GM23338 (cell line): Measurements from ENCODE around the gene UMODL1. TPM values are rescaled to one million over a fixed set of nuclear protein-coding genes. Genes with fewer than 3 reads are reported as not detected.

Source experiments
- ATAC-seq: fragments of 200-7000 bp; cut with Tn5 transposase; 3 replicates; pipeline ENCODE4 v1.9.1; 2020
- DNase-seq: peaks from one replicate; pipeline ENCODE4 v3.0.0-alpha.2; 2015; ENCODE audit warnings: low spot score
- H2AFZ ChIP-seq: fragments of 200-600 bp; sonication (generic); 2 replicates; pipeline ENCODE4 v1.8.0; 2016; ENCODE audit warnings: antibody characterized with exemption, mild to moderate bottlenecking, moderate library complexity
- H3F3A ChIP-seq: fragments of 200-600 bp; sonication (generic); replicated peaks from 2 replicates; pipeline ENCODE4 v1.8.0; 2017; ENCODE audit warnings: antibody characterized with exemption, mixed run types, low read depth
- H3K27ac ChIP-seq: fragments of 200-600 bp; sonication (generic); 2 replicates; pipeline ENCODE4 v1.6.1; 2016; ENCODE audit warnings: low read depth
- H3K27me3 ChIP-seq: fragments of 200-600 bp; sonication (generic); 2 replicates; pipeline ENCODE4 v1.8.0; 2016; ENCODE audit warnings: mild to moderate bottlenecking, mixed run types, moderate library complexity; ENCODE audit not compliant: insufficient read depth
- H3K36me3 ChIP-seq: fragments of 200-600 bp; sonication (generic); 2 replicates; pipeline ENCODE4 v1.8.0; 2016; ENCODE audit warnings: mild to moderate bottlenecking; ENCODE audit not compliant: insufficient read depth
- H3K4me1 ChIP-seq: fragments of 200-600 bp; sonication (generic); 2 replicates; pipeline ENCODE4 v1.8.0; 2016; ENCODE audit warnings: mild to moderate bottlenecking, moderate library complexity; ENCODE audit not compliant: insufficient read depth
- H3K4me2 ChIP-seq: fragments of 200-600 bp; sonication (generic); 2 replicates; pipeline ENCODE4 v1.7.1; 2017; ENCODE audit warnings: mixed run types
- H3K4me3 ChIP-seq: fragments of 200-600 bp; sonication (generic); 2 replicates; pipeline ENCODE4 v1.6.1; 2016; ENCODE audit warnings: mixed run types
- H3K79me2 ChIP-seq: fragments of 200-600 bp; sonication (generic); replicated peaks from 2 replicates; pipeline ENCODE4 v1.8.0; 2017; ENCODE audit warnings: mild to moderate bottlenecking; ENCODE audit not compliant: insufficient read depth
- H3K9me2 ChIP-seq: fragments of 200-600 bp; sonication (generic); 2 replicates; pipeline ENCODE4 v1.8.0; 2017; ENCODE audit not compliant: insufficient read depth
- H4K20me1 ChIP-seq: fragments of 200-600 bp; sonication (generic); replicated peaks from 2 replicates; pipeline ENCODE4 v1.8.0; 2017; ENCODE audit warnings: mild to moderate bottlenecking; ENCODE audit not compliant: insufficient read depth
- H3K27ac Mint-ChIP-seq: 2 replicates; pipeline ENCODE4 v1.8.0; 2020; ENCODE audit warnings: inconsistent platforms, mild to moderate bottlenecking, moderate library complexity, mixed read lengths
- H3K27me3 Mint-ChIP-seq: 3 replicates; pipeline ENCODE4 v1.8.0; 2022; ENCODE audit warnings: low read depth, mild to moderate bottlenecking, moderate library complexity, mixed read lengths, inconsistent platforms; ENCODE audit not compliant: insufficient read depth, poor library complexity
- H3K36me3 Mint-ChIP-seq: 3 replicates; pipeline ENCODE4 v1.8.0; 2021; ENCODE audit warnings: low read depth, mild to moderate bottlenecking, inconsistent platforms, moderate library complexity, mixed read lengths
- H3K4me1 Mint-ChIP-seq: 3 replicates; pipeline ENCODE4 v1.8.0; 2020; ENCODE audit warnings: mild to moderate bottlenecking, inconsistent platforms, mixed read lengths
- H3K4me3 Mint-ChIP-seq: 3 replicates; pipeline ENCODE4 v1.8.0; 2021; ENCODE audit warnings: moderate library complexity, mild to moderate bottlenecking, inconsistent platforms, mixed read lengths
- H3K9me3 Mint-ChIP-seq: 3 replicates; pipeline ENCODE4 v1.8.0; 2020; ENCODE audit warnings: moderate library complexity, mild to moderate bottlenecking, inconsistent platforms, mixed read lengths
- CREB1 ChIP-seq: fragments of 250-450 bp; sonication (Bioruptor Pico); IDR thresholded peaks from 2 replicates; pipeline ENCODE4 v1.5.0; 2020; ENCODE audit warnings: low read depth, mild to moderate bottlenecking, moderate library complexity
- ETS1 ChIP-seq: IDR thresholded peaks from 2 replicates; pipeline ENCODE4 v1.6.1; 2016; ENCODE audit warnings: antibody characterized with exemption
- EZH2 ChIP-seq: fragments of 200-600 bp; sonication (generic); IDR thresholded peaks from one replicate; pipeline ENCODE4 v1.8.0; 2017; ENCODE audit warnings: antibody characterized with exemption, mild to moderate bottlenecking, low read depth; ENCODE audit not compliant: unreplicated experiment
- EZH2phosphoT487 ChIP-seq: fragments of 200-600 bp; sonication (generic); IDR thresholded peaks from one replicate; pipeline ENCODE4 v1.8.1; 2018; ENCODE audit warnings: antibody characterized with exemption; ENCODE audit not compliant: unreplicated experiment
- JUNB ChIP-seq: IDR thresholded peaks from one replicate; pipeline ENCODE4 v1.6.1; 2016; ENCODE audit warnings: antibody characterized with exemption; ENCODE audit not compliant: unreplicated experiment
- NANOG ChIP-seq: IDR thresholded peaks from 2 replicates; pipeline ENCODE4 v1.6.1; 2016; ENCODE audit warnings: antibody characterized with exemption, borderline replicate concordance
- POLR2AphosphoS5 ChIP-seq: IDR thresholded peaks from 2 replicates; pipeline ENCODE4 v1.6.1; 2016; ENCODE audit warnings: antibody characterized with exemption, low read depth
- STAT1 ChIP-seq: IDR thresholded peaks from one replicate; pipeline ENCODE4 v1.6.1; 2016; ENCODE audit warnings: antibody characterized with exemption; ENCODE audit not compliant: unreplicated experiment
- ZNF114 ChIP-seq: fragments of 250-450 bp; sonication (Bioruptor Pico); IDR thresholded peaks from 2 replicates; pipeline ENCODE4 v1.5.0; 2020; ENCODE audit warnings: mild to moderate bottlenecking, moderate library complexity
- ZNF331 ChIP-seq: fragments of 250-450 bp; sonication (Bioruptor Pico); IDR thresholded peaks from 2 replicates; pipeline ENCODE4 v1.5.0; 2020; ENCODE audit warnings: low read depth, mild to moderate bottlenecking, moderate library complexity
- ZNF462 ChIP-seq: fragments of 250-450 bp; sonication (Bioruptor Pico); IDR thresholded peaks from 2 replicates; pipeline ENCODE4 v1.5.0; 2020; ENCODE audit warnings: mild to moderate bottlenecking, moderate library complexity
- polyA plus RNA-seq: library from polyadenylated mRNA; unstranded; fragments of >200 nt; fragmentation: Nextera tagmentation; extraction: Ambion mirVana; gene quantifications from 2 replicates; pipeline ENCODE4 v1.2.1, GENCODE V29; 2016
- total RNA-seq: library from RNA; depleted of rRNA; stranded (reverse); fragments of >200 nt; shearing (Covaris generic); gene quantifications from 2 replicates; pipeline ENCODE4 v1.2.3, GENCODE V29; 2014
- TF ChIP-seq, protein P1 (sequence below), 2 experiments: fragments of 200-600 bp in 1 of 2; sonication (generic) in 1 of 2; conservative IDR thresholded peaks; 2 replicates each; pipeline versions ENCODE4 v1.5.1 to v1.6.1; 2016 to 2017; ENCODE audit warnings: antibody characterized with exemption in 2 of 2, low read depth in 2 of 2, mild to moderate bottlenecking in 2 of 2, moderate library complexity in 1 of 2
- TF ChIP-seq, protein P2 (sequence below): IDR thresholded peaks from one replicate; pipeline ENCODE4 v1.6.1; 2018; ENCODE audit warnings: antibody characterized with exemption; ENCODE audit not compliant: unreplicated experiment

The UMODL1 gene
- total and polyA plus RNA-seq, 2 experiments from 2014 or later, result not detected

GRCh38 chr21:42141643-42142042 is 70.5 kb downstream of the UMODL1 start:
- no peak for TF ChIP-seq JUNB
- TF ChIP-seq, protein P1, sequence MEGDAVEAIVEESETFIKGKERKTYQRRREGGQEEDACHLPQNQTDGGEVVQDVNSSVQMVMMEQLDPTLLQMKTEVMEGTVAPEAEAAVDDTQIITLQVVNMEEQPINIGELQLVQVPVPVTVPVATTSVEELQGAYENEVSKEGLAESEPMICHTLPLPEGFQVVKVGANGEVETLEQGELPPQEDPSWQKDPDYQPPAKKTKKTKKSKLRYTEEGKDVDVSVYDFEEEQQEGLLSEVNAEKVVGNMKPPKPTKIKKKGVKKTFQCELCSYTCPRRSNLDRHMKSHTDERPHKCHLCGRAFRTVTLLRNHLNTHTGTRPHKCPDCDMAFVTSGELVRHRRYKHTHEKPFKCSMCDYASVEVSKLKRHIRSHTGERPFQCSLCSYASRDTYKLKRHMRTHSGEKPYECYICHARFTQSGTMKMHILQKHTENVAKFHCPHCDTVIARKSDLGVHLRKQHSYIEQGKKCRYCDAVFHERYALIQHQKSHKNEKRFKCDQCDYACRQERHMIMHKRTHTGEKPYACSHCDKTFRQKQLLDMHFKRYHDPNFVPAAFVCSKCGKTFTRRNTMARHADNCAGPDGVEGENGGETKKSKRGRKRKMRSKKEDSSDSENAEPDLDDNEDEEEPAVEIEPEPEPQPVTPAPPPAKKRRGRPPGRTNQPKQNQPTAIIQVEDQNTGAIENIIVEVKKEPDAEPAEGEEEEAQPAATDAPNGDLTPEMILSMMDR (conservative IDR thresholded peaks at IDR 0.05; ENCODE audit: low read depth in 2 of 2), result no peak
- no peak for TF ChIP-seq STAT1
- TF ChIP-seq EZH2, result no peak
- TF ChIP-seq ZNF462, result no peak
- TF ChIP-seq ZNF114 (CRISPR knock-in tag), result no peak
- TF ChIP-seq CREB1 (CRISPR knock-in tag), result no peak
- no peak for TF ChIP-seq NANOG
- TF ChIP-seq EZH2phosphoT487, result no peak
- TF ChIP-seq, protein P2, sequence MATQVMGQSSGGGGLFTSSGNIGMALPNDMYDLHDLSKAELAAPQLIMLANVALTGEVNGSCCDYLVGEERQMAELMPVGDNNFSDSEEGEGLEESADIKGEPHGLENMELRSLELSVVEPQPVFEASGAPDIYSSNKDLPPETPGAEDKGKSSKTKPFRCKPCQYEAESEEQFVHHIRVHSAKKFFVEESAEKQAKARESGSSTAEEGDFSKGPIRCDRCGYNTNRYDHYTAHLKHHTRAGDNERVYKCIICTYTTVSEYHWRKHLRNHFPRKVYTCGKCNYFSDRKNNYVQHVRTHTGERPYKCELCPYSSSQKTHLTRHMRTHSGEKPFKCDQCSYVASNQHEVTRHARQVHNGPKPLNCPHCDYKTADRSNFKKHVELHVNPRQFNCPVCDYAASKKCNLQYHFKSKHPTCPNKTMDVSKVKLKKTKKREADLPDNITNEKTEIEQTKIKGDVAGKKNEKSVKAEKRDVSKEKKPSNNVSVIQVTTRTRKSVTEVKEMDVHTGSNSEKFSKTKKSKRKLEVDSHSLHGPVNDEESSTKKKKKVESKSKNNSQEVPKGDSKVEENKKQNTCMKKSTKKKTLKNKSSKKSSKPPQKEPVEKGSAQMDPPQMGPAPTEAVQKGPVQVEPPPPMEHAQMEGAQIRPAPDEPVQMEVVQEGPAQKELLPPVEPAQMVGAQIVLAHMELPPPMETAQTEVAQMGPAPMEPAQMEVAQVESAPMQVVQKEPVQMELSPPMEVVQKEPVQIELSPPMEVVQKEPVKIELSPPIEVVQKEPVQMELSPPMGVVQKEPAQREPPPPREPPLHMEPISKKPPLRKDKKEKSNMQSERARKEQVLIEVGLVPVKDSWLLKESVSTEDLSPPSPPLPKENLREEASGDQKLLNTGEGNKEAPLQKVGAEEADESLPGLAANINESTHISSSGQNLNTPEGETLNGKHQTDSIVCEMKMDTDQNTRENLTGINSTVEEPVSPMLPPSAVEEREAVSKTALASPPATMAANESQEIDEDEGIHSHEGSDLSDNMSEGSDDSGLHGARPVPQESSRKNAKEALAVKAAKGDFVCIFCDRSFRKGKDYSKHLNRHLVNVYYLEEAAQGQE, result no peak
- no peak for TF ChIP-seq ETS1
- TF ChIP-seq POLR2AphosphoS5, result no peak
- no peak for TF ChIP-seq ZNF331 (CRISPR knock-in tag)
- peaks cover 12% of the 10 kb centered on the region for H3K27me3 Mint-ChIP-seq
- no peaks in the 10 kb centered on the region for H3K36me3 ChIP-seq
- H3K9me3 Mint-ChIP-seq, result no peaks in the 10 kb centered on the region
- H3K9me2 ChIP-seq, result no peaks in the 10 kb centered on the region
- H4K20me1 ChIP-seq, result no peaks in the 10 kb centered on the region
- H3K36me3 Mint-ChIP-seq, result no peaks in the 10 kb centered on the region
- DNase-seq (no peak), ATAC-seq (no peak)
- H3F3A ChIP-seq, result no peaks in the 10 kb centered on the region
- H2AFZ ChIP-seq, result no peak overlapping the region
- no peak overlapping the region for H3K27ac ChIP-seq
- H3K27me3 ChIP-seq, result no peaks in the 10 kb centered on the region
- peaks cover 4% of the 10 kb centered on the region; the same call in 1 of the 3 replicates for H3K4me1 Mint-ChIP-seq
- no peak overlapping the region; the same call in 1 of the 2 replicates for H3K27ac Mint-ChIP-seq
- no peaks in the 10 kb centered on the region for H3K79me2 ChIP-seq
- H3K4me1 ChIP-seq, result peaks cover 3% of the 10 kb centered on the region; the same call in 1 of the 2 replicates
- no peak overlapping the region for H3K4me3 ChIP-seq
- H3K4me2 ChIP-seq, result no peak overlapping the region
- H3K4me3 Mint-ChIP-seq, result no peak overlapping the region
